HG02759 (cell line): Measurements from ENCODE around the gene COL4A2.
A peak's percentile ranks its signal among the peaks of the same experiment; 100 is the strongest.

Experiments used
- ATAC-seq: cut with Tn5 transposase; IDR thresholded peaks from one replicate; pipeline ENCODE4 v1.9.1; 2021; ENCODE audit warnings: mild to moderate bottlenecking, moderate library complexity; ENCODE audit not compliant: unreplicated experiment

The COL4A2 gene

DNA sequence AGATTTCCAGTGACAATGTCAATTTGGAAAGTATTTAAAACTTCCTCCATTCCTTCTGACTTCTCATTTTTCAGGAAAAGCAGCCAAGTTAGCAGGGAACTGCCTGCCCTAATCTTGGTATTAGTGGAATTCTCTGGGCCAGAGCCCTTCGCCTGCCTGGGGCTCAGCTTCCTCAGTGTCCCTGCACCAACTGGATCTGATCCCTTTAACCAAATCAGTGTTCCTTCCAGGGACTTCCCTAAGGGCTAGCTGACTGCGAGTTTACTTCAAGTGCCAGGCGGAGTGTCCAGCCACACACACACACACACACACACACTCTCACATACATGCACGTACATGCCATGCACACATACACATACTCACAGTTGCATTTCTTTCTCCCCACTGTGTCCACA, 234.4 kb downstream of the COL4A2 start:
- ATAC-seq: no peak

GRCh38 chr13:110542169-110542796, 235.2 kb downstream of the COL4A2 start:
- ATAC-seq: no peak

DNA sequence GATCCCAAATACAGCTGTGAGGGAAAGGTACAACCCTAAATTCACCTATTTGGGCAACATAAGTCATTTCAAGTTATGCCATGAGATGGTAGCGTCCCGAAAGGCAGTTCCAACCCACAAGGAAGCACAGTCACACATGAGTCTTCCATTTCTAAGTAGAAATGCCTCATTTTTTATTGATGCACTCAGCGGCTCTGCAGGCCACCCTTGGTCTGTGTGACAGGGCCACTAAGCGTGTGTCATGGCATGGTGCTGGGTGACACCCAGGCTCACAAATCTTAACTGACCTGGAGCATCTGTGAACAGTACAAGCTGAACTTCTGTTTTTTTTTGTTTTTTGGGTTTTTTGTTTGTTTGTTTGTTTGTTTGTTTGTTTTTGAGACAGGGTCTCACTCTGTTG, 239.3 kb downstream of the COL4A2 start:
- no peak for ATAC-seq

DNA sequence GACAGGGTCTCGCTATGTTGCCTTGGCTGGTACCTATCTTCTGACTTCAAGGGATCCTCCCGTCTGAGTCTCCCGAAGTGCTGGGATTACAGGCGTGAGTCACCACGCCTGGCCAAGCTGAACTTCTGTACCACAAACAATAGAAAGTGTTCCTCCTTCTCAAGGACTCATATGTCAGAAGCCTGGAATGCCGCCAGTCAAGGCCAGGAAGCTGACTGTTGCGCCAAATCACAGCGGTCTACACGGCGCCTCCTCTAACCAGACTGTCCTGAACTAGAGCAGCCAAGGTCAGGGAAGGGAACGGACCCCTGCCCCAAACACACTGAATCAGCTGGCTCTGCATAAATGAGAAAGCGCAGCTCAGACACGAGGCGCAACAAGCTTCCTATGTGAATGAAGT, 239.8 kb downstream of the COL4A2 start:
- no peak for ATAC-seq

GRCh38 chr13:110548891-110549794, 242.1 kb downstream of the COL4A2 start:
- no peak for ATAC-seq

GRCh38 chr13:110549795-110550160, 242.7 kb downstream of the COL4A2 start:
- no peak for ATAC-seq

DNA sequence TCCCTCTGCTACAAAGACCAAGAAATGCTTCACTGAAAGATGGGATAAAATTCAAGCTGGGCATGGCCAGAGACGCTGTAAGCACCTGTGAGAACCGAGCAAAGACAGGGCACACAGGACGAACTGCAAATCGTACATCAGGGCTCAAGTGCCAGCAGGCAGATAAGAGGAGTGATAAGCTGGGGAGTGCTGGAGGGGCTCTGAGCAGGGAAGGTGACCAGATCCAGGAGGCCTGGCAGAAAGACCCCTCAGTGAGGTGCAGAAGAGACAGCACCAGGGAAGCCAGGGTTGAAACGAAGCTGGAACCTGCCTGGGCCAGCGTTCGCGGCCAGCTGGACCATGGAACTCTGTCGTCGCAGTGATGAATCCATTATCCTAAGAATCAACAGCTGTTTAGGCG, 244.2 kb downstream of the COL4A2 start:
- ATAC-seq: no peak

GRCh38 chr13:110552767-110553166, 245.7 kb downstream of the COL4A2 start:
- no peak for ATAC-seq

DNA sequence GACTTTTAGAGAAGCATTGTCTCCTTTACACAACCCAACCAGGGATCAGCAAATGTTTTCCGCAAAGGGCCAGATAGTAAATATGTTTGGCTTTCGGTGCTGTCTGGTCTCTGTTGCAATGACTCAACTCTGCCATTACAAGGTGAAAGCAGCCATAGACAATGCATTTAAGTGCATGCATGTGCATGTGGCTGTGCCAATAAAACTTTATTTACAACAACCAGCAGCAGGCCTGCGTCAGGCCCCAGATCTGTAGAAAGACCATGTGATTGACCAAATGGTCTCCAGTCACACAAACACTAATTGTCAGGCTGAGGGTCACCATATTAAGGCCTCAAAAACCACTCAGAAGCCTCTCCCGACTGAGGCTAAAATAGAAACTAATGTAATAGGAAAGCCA, 246.3 kb downstream of the COL4A2 start:
- no peak for ATAC-seq

DNA sequence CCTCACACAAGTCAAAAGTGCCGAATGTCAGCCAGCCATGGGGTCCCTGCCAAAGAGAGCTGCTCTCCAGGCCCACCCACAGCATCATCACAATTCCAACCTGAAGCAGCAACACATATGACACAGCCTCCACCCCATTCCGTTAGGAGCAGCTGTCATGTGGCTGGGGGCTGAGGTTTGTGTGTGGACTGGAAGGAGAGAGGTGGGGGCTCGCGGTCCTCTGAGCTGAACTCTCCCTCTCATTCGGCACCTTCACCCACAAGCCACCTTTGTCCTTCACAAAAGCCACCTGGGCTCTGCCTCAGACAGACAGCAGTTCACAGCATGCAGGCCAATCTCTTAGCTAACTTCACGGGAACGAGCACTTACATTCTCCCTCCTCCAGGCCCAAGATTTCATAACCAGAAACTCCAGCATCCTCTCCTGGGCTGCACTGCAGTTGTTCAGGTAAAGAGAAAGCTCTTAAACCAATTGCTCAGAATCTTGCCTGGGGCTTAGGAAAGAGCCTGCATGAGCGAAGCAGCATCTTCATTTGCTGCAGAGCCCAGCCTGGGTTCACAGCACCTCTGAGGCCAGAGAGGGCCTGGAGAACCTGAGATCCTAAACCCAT, 247.2 kb downstream of the COL4A2 start:
- no peak for ATAC-seq

DNA sequence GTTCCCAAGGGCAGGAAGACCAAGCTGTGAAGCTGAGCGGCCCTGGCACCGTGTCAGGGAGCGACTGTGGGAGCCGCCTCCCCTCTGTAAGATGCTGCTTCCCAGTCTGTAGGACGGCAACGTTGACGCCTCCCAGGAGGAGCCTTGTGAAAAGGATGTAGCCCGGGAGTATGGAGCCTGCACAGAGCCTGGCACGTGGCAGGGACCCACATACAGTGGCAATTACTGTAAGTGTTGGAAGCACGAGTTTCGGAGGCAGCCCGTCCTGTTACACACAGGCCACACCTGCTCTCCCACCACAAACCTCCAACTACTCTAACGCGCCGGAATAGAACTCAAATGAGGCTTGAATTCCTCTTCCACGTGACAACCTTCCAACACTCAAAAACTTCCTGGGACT, 247.9 kb downstream of the COL4A2 start:
- no peak for ATAC-seq

GRCh38 chr13:110555601-110556223, 248.6 kb downstream of the COL4A2 start:
- no peak for ATAC-seq

GRCh38 chr13:110556224-110556606, 249.1 kb downstream of the COL4A2 start:
- ATAC-seq: no peak

DNA sequence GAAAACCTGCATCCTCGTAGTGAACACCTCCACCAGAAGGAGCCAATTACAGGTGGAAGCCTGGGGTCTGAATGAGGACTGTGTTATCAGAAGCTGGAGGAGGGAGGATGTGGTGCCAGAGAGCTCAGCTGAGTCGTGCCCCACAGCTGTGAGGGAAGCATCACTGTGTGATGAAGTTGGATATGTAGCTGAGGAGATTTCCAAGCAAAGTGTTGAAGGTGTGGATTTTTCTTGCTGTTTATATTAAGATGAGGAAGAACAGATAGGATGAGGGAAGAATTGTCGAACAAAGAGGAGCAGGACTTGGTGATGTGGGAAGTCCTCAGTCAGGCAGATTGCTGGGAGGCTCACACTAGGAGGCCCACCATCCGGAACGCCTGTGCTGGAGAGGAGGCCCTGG, 250.0 kb downstream of the COL4A2 start:
- no peak for ATAC-seq

DNA sequence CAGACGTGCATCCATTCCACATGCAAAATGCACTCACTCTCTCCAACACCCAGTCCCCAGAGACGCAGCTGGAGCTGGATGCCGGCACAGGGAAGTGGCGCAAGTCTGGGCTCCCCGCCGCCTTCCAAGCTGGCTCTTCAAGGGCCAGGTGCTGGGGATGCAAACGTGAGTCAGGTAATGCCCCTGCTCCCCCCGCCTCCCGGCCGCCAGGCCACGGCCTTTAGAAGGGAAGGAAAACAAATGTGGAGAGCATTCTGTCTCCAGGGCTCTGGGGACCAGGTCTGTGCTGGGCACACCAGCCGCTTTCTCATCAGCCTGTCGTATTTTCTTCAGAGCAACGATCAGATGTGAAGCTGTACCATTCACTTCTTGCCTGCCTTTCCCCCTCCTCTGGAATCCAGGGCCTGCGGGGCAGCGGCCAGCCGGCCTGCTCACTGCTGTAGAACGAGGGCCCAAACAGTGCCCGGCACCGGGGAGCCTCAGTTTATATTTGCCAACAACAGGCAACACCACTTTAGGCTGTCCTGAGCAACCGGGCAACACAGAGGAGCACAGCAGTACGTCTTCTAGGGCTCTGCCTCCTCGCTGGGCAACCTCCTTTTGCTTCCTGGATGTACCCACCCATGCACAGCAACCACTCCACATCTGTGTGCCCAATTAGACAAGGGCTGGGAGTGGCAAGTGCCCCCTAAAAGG, 250.7 kb downstream of the COL4A2 start:
- no peak for ATAC-seq

- ATAC-seq: no peak
Measured at GRCh38 chr13:110559429-110559943, 252.4 kb downstream of the COL4A2 start.

DNA sequence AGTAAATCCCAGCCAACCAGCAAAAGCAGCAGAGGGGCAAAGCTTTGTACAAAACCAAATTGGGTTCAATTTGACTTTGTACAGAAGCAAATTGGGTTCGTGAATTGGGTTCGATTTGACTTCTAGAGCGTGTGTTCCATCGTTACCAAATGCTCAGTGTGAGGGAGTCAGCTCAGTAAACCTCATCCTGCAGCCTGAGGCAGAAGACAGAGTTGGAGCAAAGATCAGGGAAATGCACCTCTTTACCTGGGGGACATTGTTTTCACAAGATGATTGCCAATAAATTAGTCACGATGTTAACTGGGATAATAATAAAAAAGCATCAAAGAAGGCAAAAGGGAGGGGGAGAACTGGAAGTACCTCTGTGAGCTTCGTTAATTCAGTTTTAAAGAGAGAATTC, 252.9 kb downstream of the COL4A2 start:
- ATAC-seq: no peak

DNA sequence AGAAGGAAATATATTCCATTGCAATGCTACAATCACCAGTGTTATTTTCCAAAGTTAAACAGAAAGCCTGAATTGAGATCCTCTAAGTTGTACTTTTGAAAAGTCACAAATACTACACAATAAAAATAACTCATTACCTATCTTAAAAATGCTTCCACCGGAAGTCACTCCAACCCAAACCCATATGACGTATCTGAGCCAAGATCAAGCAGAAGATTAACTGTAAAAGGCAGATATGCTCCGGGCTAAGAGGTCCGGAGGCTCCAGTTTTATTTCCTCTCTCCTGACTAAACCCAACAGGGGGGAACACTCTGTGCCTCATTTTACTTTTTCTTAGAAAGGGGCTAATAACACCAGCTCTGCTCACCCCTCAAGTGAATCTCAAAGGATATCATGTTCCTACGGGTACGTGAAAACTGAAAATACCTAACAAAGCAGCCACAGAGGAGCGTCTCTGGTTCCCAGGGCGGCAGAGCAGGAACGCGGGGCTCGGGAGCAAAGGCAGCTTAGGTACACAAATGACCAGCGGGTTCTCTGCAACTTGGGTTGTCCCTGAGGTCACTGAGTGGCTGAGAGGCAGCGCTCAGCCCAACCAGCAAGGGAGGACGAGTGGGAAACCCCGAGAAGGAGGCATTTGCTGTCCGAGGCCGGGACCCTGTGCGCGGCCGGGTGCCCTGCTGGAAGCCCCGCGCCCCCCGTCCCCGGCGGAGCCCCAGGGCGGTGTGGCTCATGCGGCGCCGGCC, 253.7 kb downstream of the COL4A2 start:
- no peak for ATAC-seq

DNA sequence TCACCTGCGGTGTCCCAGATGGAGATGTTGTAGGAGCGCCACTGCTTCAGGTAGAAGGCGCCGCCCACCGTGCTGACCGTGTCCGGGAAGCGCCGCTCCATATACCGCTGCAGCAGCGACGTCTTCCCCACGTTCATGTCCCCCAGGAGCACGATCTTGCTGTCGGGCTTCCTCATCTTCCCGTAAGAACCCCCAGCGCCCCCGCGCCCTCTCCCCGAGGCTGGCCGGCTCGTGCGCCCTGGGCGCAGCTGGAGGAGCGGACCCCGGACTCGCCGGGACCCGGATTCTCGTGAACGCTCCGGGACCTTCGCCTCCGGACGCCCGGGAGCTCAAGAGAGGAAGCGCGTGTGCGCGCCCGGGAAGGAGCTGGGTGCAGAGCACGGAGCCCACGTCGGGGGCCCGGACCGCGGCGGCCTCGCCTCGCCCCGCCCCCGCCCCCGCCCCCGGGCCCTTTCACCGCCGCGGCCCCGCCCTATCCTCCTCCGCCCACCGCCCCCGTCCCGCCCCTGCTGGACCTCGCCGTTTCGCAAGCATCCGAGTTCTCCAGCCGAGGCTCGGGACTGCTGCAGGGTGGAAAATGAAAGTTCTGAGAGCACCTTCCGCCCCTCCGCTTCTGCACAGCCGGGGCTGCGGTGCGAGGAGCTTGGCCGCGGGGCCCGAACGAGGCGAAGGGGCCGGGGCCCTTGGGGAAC, 254.4 kb downstream of the COL4A2 start, which contains the start of gene RAB20:
RAB20 (minus strand) TSS at position 379 of the 692 bp plus-strand sequence; CDS start at position 176, 203 bp downstream.
- ATAC-seq: peak; percentile 79
